GM23338 (cell line): ENCODE measurements around the gene CPXM1. TPM values are rescaled to one million over a fixed set of nuclear protein-coding genes. Genes with fewer than 3 reads are reported as not detected.

ENCODE experiments used
- ATAC-seq: fragments of 200-7000 bp; cut with Tn5 transposase; 3 replicates; pipeline ENCODE4 v1.9.1; 2020
- DNase-seq: peaks from one replicate; pipeline ENCODE4 v3.0.0-alpha.2; 2015; ENCODE audit warnings: low spot score
- H2AFZ ChIP-seq: fragments of 200-600 bp; sonication (generic); 2 replicates; pipeline ENCODE4 v1.8.0; 2016; ENCODE audit warnings: antibody characterized with exemption, mild to moderate bottlenecking, moderate library complexity
- H3F3A ChIP-seq: fragments of 200-600 bp; sonication (generic); replicated peaks from 2 replicates; pipeline ENCODE4 v1.8.0; 2017; ENCODE audit warnings: antibody characterized with exemption, mixed run types, low read depth
- H3K27ac ChIP-seq: fragments of 200-600 bp; sonication (generic); 2 replicates; pipeline ENCODE4 v1.6.1; 2016; ENCODE audit warnings: low read depth
- H3K27me3 ChIP-seq: fragments of 200-600 bp; sonication (generic); 2 replicates; pipeline ENCODE4 v1.8.0; 2016; ENCODE audit warnings: mild to moderate bottlenecking, mixed run types, moderate library complexity; ENCODE audit not compliant: insufficient read depth
- H3K36me3 ChIP-seq: fragments of 200-600 bp; sonication (generic); 2 replicates; pipeline ENCODE4 v1.8.0; 2016; ENCODE audit warnings: mild to moderate bottlenecking; ENCODE audit not compliant: insufficient read depth
- H3K4me1 ChIP-seq: fragments of 200-600 bp; sonication (generic); 2 replicates; pipeline ENCODE4 v1.8.0; 2016; ENCODE audit warnings: mild to moderate bottlenecking, moderate library complexity; ENCODE audit not compliant: insufficient read depth
- H3K4me2 ChIP-seq: fragments of 200-600 bp; sonication (generic); 2 replicates; pipeline ENCODE4 v1.7.1; 2017; ENCODE audit warnings: mixed run types
- H3K4me3 ChIP-seq: fragments of 200-600 bp; sonication (generic); 2 replicates; pipeline ENCODE4 v1.6.1; 2016; ENCODE audit warnings: mixed run types
- H3K79me2 ChIP-seq: fragments of 200-600 bp; sonication (generic); replicated peaks from 2 replicates; pipeline ENCODE4 v1.8.0; 2017; ENCODE audit warnings: mild to moderate bottlenecking; ENCODE audit not compliant: insufficient read depth
- H3K9me2 ChIP-seq: fragments of 200-600 bp; sonication (generic); 2 replicates; pipeline ENCODE4 v1.8.0; 2017; ENCODE audit not compliant: insufficient read depth
- H4K20me1 ChIP-seq: fragments of 200-600 bp; sonication (generic); replicated peaks from 2 replicates; pipeline ENCODE4 v1.8.0; 2017; ENCODE audit warnings: mild to moderate bottlenecking; ENCODE audit not compliant: insufficient read depth
- H3K27ac Mint-ChIP-seq: 2 replicates; pipeline ENCODE4 v1.8.0; 2020; ENCODE audit warnings: inconsistent platforms, mild to moderate bottlenecking, moderate library complexity, mixed read lengths
- H3K27me3 Mint-ChIP-seq: 3 replicates; pipeline ENCODE4 v1.8.0; 2022; ENCODE audit warnings: low read depth, mild to moderate bottlenecking, moderate library complexity, mixed read lengths, inconsistent platforms; ENCODE audit not compliant: insufficient read depth, poor library complexity
- H3K36me3 Mint-ChIP-seq: 3 replicates; pipeline ENCODE4 v1.8.0; 2021; ENCODE audit warnings: low read depth, mild to moderate bottlenecking, inconsistent platforms, moderate library complexity, mixed read lengths
- H3K4me1 Mint-ChIP-seq: 3 replicates; pipeline ENCODE4 v1.8.0; 2020; ENCODE audit warnings: mild to moderate bottlenecking, inconsistent platforms, mixed read lengths
- H3K4me3 Mint-ChIP-seq: 3 replicates; pipeline ENCODE4 v1.8.0; 2021; ENCODE audit warnings: moderate library complexity, mild to moderate bottlenecking, inconsistent platforms, mixed read lengths
- H3K9me3 Mint-ChIP-seq: 3 replicates; pipeline ENCODE4 v1.8.0; 2020; ENCODE audit warnings: moderate library complexity, mild to moderate bottlenecking, inconsistent platforms, mixed read lengths
- CREB1 ChIP-seq: fragments of 250-450 bp; sonication (Bioruptor Pico); IDR thresholded peaks from 2 replicates; pipeline ENCODE4 v1.5.0; 2020; ENCODE audit warnings: low read depth, mild to moderate bottlenecking, moderate library complexity
- EZH2phosphoT487 ChIP-seq: fragments of 200-600 bp; sonication (generic); IDR thresholded peaks from one replicate; pipeline ENCODE4 v1.8.1; 2018; ENCODE audit warnings: antibody characterized with exemption; ENCODE audit not compliant: unreplicated experiment
- JUNB ChIP-seq: IDR thresholded peaks from one replicate; pipeline ENCODE4 v1.6.1; 2016; ENCODE audit warnings: antibody characterized with exemption; ENCODE audit not compliant: unreplicated experiment
- STAT1 ChIP-seq: IDR thresholded peaks from one replicate; pipeline ENCODE4 v1.6.1; 2016; ENCODE audit warnings: antibody characterized with exemption; ENCODE audit not compliant: unreplicated experiment
- polyA plus RNA-seq: library from polyadenylated mRNA; unstranded; fragments of >200 nt; fragmentation: Nextera tagmentation; extraction: Ambion mirVana; gene quantifications from 2 replicates; pipeline ENCODE4 v1.2.1, GENCODE V29; 2016
- total RNA-seq: library from RNA; depleted of rRNA; stranded (reverse); fragments of >200 nt; shearing (Covaris generic); gene quantifications from 2 replicates; pipeline ENCODE4 v1.2.3, GENCODE V29; 2014
- TF ChIP-seq, protein P1 (sequence below), 2 experiments: fragments of 200-600 bp in 1 of 2; sonication (generic) in 1 of 2; conservative IDR thresholded peaks; 2 replicates each; pipeline versions ENCODE4 v1.5.1 to v1.6.1; 2016 to 2017; ENCODE audit warnings: antibody characterized with exemption in 2 of 2, low read depth in 2 of 2, mild to moderate bottlenecking in 2 of 2, moderate library complexity in 1 of 2
- TF ChIP-seq, protein P2 (sequence below): IDR thresholded peaks from one replicate; pipeline ENCODE4 v1.6.1; 2018; ENCODE audit warnings: antibody characterized with exemption; ENCODE audit not compliant: unreplicated experiment
- TF ChIP-seq, protein P3 (sequence below): fragments of 250-450 bp; sonication (Bioruptor Pico); IDR thresholded peaks from 2 replicates; pipeline ENCODE4 v1.5.0; 2020; ENCODE audit warnings: mild to moderate bottlenecking, moderate library complexity

Gene CPXM1
- total and polyA plus RNA-seq, 2 experiments from 2014 or later, result 17.0 to 29.3 TPM

DNA sequence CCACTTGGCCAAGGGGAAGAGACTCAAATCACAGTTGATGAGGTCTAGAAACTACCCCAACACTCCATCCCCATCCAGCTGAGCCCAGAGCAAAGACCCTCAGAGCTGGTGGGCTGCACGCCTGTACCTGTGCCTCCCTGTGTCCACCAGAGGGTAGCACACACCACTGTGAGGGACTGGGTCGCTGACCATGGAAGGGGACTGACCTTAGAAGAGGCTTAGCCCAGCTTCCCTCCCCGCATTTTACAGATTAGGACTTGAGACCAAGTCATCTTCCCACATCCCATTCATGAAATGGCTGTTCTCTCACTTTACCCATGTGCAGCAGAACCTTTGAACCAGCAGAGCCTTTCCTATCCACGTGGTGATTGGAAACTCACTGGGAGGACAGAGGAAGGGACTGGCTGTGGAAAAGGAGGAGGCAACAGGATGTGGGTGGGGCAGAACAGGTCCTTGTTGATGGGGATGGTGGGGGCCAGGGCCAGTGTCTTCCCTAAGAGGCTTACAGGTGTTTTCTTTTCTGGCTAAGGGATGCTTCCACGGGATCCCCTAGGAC lies 44.3 kb downstream of the CPXM1 start:
- no peaks in the 10 kb centered on the region for H3K36me3 ChIP-seq
- H2AFZ ChIP-seq, result no peak overlapping the region; the same call in 1 of the 2 replicates
- TF ChIP-seq EZH2phosphoT487 (no peak), STAT1 (no peak)
- TF ChIP-seq, protein P1, sequence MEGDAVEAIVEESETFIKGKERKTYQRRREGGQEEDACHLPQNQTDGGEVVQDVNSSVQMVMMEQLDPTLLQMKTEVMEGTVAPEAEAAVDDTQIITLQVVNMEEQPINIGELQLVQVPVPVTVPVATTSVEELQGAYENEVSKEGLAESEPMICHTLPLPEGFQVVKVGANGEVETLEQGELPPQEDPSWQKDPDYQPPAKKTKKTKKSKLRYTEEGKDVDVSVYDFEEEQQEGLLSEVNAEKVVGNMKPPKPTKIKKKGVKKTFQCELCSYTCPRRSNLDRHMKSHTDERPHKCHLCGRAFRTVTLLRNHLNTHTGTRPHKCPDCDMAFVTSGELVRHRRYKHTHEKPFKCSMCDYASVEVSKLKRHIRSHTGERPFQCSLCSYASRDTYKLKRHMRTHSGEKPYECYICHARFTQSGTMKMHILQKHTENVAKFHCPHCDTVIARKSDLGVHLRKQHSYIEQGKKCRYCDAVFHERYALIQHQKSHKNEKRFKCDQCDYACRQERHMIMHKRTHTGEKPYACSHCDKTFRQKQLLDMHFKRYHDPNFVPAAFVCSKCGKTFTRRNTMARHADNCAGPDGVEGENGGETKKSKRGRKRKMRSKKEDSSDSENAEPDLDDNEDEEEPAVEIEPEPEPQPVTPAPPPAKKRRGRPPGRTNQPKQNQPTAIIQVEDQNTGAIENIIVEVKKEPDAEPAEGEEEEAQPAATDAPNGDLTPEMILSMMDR (conservative IDR thresholded peaks at IDR 0.05; ENCODE audit: low read depth in 2 of 2), result peak; percentile 82 to 98
- no peak overlapping the region for H3K27ac ChIP-seq
- H4K20me1 ChIP-seq, result peaks cover 2% of the 10 kb centered on the region; the same call in 1 of the 2 replicates
- no peak overlapping the region for H3K4me3 Mint-ChIP-seq
- H3K4me1 Mint-ChIP-seq, result peaks cover 25% of the 10 kb centered on the region
- H3K79me2 ChIP-seq, result no peaks in the 10 kb centered on the region
- no peak overlapping the region for H3K4me3 ChIP-seq
- peaks cover 11% of the 10 kb centered on the region for H3K4me1 ChIP-seq
- no peaks in the 10 kb centered on the region for H3K9me2 ChIP-seq
- H3K27me3 Mint-ChIP-seq, result peaks cover 32% of the 10 kb centered on the region
- no peaks in the 10 kb centered on the region; the same call in 2 of the 3 replicates for H3K36me3 Mint-ChIP-seq
- H3K27ac Mint-ChIP-seq, result no peak overlapping the region
- peak; percentile 86 for DNase-seq
- no peaks in the 10 kb centered on the region for H3K9me3 Mint-ChIP-seq
- H3K4me2 ChIP-seq, result no peak overlapping the region
- ATAC-seq, result peak; percentile 61
- H3K27me3 ChIP-seq, result peaks cover 42% of the 10 kb centered on the region
- H3F3A ChIP-seq, result no peaks in the 10 kb centered on the region; the same call in 1 of the 2 replicates

DNA sequence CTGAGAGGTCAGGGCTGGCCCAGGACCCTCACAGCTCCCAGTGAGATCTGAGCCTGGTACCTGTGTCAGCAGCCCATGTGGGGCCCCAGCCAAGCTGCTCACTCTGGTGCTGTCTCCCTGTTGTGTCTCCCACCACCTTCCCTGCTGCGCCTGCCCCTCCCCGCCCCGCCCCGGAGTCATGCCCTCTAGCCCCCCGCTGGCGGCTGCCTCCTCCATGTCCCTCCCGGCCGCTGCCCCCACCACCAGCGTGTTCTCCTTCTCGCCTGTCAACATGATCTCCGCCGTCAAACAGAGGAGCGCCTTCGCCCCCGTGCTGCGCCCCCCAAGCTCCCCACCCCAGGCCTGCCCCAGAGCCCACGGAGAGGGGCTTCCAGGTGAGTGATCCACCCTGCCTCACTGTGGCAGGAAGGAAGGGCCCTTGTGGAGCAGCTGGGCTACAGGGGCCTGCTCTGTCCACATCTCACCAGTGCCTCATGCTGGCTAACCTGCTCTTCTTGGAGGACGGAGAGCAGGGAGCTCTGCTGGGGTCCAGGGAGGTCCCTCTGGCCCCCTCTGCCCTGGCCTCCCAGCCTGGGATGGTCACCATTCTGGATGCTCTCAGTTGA lies 44.9 kb downstream of the CPXM1 start:
- Histone ChIP-seq H3K27me3 (peaks cover 48% of the 10 kb centered on the region), H4K20me1 (peaks cover 4% of the 10 kb centered on the region; the same call in 1 of the 2 replicates), H2AFZ (no peak overlapping the region), H3K36me3 (no peaks in the 10 kb centered on the region), H3K4me3 (no peak overlapping the region), H3K4me2 (no peak overlapping the region), H3K27ac (no peak overlapping the region), H3K9me2 (no peaks in the 10 kb centered on the region), H3K79me2 (no peaks in the 10 kb centered on the region), H3F3A (no peaks in the 10 kb centered on the region; the same call in 1 of the 2 replicates), H3K4me1 (peaks cover 15% of the 10 kb centered on the region)
- Mint-ChIP-seq H3K27ac (no peak overlapping the region), H3K36me3 (no peaks in the 10 kb centered on the region; the same call in 2 of the 3 replicates), H3K4me3 (no peak overlapping the region), H3K9me3 (no peaks in the 10 kb centered on the region), H3K27me3 (peaks cover 36% of the 10 kb centered on the region), H3K4me1 (peaks cover 24% of the 10 kb centered on the region)
- ATAC-seq (no peak; the same call in 2 of the 3 replicates), DNase-seq (no peak)
- TF ChIP-seq, protein P2, sequence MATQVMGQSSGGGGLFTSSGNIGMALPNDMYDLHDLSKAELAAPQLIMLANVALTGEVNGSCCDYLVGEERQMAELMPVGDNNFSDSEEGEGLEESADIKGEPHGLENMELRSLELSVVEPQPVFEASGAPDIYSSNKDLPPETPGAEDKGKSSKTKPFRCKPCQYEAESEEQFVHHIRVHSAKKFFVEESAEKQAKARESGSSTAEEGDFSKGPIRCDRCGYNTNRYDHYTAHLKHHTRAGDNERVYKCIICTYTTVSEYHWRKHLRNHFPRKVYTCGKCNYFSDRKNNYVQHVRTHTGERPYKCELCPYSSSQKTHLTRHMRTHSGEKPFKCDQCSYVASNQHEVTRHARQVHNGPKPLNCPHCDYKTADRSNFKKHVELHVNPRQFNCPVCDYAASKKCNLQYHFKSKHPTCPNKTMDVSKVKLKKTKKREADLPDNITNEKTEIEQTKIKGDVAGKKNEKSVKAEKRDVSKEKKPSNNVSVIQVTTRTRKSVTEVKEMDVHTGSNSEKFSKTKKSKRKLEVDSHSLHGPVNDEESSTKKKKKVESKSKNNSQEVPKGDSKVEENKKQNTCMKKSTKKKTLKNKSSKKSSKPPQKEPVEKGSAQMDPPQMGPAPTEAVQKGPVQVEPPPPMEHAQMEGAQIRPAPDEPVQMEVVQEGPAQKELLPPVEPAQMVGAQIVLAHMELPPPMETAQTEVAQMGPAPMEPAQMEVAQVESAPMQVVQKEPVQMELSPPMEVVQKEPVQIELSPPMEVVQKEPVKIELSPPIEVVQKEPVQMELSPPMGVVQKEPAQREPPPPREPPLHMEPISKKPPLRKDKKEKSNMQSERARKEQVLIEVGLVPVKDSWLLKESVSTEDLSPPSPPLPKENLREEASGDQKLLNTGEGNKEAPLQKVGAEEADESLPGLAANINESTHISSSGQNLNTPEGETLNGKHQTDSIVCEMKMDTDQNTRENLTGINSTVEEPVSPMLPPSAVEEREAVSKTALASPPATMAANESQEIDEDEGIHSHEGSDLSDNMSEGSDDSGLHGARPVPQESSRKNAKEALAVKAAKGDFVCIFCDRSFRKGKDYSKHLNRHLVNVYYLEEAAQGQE, result no peak
- TF ChIP-seq, protein P3, sequence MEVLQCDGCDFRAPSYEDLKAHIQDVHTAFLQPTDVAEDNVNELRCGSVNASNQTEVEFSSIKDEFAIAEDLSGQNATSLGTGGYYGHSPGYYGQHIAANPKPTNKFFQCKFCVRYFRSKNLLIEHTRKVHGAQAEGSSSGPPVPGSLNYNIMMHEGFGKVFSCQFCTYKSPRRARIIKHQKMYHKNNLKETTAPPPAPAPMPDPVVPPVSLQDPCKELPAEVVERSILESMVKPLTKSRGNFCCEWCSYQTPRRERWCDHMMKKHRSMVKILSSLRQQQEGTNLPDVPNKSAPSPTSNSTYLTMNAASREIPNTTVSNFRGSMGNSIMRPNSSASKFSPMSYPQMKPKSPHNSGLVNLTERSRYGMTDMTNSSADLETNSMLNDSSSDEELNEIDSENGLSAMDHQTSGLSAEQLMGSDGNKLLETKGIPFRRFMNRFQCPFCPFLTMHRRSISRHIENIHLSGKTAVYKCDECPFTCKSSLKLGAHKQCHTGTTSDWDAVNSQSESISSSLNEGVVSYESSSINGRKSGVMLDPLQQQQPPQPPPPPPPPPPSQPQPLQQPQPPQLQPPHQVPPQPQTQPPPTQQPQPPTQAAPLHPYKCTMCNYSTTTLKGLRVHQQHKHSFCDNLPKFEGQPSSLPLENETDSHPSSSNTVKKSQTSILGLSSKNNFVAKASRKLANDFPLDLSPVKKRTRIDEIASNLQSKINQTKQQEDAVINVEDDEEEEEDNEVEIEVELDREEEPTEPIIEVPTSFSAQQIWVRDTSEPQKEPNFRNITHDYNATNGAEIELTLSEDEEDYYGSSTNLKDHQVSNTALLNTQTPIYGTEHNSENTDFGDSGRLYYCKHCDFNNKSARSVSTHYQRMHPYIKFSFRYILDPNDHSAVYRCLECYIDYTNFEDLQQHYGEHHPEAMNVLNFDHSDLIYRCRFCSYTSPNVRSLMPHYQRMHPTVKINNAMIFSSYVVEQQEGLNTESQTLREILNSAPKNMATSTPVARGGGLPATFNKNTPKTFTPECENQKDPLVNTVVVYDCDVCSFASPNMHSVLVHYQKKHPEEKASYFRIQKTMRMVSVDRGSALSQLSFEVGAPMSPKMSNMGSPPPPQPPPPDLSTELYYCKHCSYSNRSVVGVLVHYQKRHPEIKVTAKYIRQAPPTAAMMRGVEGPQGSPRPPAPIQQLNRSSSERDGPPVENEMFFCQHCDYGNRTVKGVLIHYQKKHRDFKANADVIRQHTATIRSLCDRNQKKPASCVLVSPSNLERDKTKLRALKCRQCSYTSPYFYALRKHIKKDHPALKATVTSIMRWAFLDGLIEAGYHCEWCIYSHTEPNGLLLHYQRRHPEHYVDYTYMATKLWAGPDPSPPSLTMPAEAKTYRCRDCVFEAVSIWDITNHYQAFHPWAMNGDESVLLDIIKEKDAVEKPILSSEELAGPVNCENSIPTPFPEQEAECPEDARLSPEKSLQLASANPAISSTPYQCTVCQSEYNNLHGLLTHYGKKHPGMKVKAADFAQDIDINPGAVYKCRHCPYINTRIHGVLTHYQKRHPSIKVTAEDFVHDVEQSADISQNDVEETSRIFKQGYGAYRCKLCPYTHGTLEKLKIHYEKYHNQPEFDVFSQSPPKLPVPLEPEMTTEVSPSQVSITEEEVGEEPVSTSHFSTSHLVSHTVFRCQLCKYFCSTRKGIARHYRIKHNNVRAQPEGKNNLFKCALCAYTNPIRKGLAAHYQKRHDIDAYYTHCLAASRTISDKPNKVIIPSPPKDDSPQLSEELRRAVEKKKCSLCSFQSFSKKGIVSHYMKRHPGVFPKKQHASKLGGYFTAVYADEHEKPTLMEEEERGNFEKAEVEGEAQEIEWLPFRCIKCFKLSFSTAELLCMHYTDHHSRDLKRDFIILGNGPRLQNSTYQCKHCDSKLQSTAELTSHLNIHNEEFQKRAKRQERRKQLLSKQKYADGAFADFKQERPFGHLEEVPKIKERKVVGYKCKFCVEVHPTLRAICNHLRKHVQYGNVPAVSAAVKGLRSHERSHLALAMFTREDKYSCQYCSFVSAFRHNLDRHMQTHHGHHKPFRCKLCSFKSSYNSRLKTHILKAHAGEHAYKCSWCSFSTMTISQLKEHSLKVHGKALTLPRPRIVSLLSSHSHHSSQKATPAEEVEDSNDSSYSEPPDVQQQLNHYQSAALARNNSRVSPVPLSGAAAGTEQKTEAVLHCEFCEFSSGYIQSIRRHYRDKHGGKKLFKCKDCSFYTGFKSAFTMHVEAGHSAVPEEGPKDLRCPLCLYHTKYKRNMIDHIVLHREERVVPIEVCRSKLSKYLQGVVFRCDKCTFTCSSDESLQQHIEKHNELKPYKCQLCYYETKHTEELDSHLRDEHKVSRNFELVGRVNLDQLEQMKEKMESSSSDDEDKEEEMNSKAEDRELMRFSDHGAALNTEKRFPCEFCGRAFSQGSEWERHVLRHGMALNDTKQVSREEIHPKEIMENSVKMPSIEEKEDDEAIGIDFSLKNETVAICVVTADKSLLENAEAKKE (CRISPR knock-in tag), result no peak
- TF ChIP-seq JUNB (no peak), CREB1 (CRISPR knock-in tag) (no peak), STAT1 (no peak)
